Right lobe of liver (tissue), 6 donors: ENCODE results near the gene ST8SIA3. TPM values are rescaled to one million over a fixed set of nuclear protein-coding genes. Genes with fewer than 3 reads are reported as not detected.

Source experiments
- ATAC-seq, 4 donors: fragments of 200-7000 bp; cut with Tn5 transposase; one replicate each; pipeline ENCODE4 v1.9.1; 2020; ENCODE audit warnings: mild to moderate bottlenecking in 4 of 4, moderate library complexity in 4 of 4
- DNase-seq, 3 donors: peaks; one replicate each; pipeline ENCODE4 v3.0.0-alpha.2; 2020
- H3K27ac ChIP-seq, 3 donors: fragments of 200-600 bp; one replicate each; pipeline ENCODE4 v1.8.0; 2022
- H3K27me3 ChIP-seq, 2 donors: fragments of 200-600 bp; one replicate each; pipeline ENCODE4 v1.8.0; 2022
- H3K36me3 ChIP-seq, 4 donors: fragments of 200-600 bp; sonication (generic) in 1 of 4; one replicate each; pipeline versions ENCODE4 v1.5.1 to v1.8.0; 2017 to 2022; ENCODE audit warnings: control low read depth in 1 of 4
- H3K4me1 ChIP-seq, 4 donors: fragments of 200-600 bp; sonication (generic) in 1 of 4; one replicate each; pipeline versions ENCODE4 v1.5.1 to v1.8.0; 2017 to 2022; ENCODE audit warnings: control low read depth in 1 of 4
- H3K4me3 ChIP-seq, 3 donors: fragments of 200-600 bp; one replicate each; pipeline ENCODE4 v1.8.0; 2022
- H3K9me3 ChIP-seq, 4 donors: fragments of 200-600 bp; sonication (generic) in 1 of 4; one replicate each; pipeline versions ENCODE4 v1.5.1 to v1.8.0; 2017 to 2022; ENCODE audit warnings: control low read depth in 1 of 4
- CTCF ChIP-seq, 4 donors: fragments of 200-600 bp in 3 of 4; fragments of 450-650 bp in 1 of 4; IDR thresholded peaks; one replicate each; pipeline versions ENCODE4 v1.5.1 to v1.8.0; 2016 to 2022; ENCODE audit warnings: antibody characterized with exemption in 4 of 4, mild to moderate bottlenecking in 2 of 4
- POLR2A ChIP-seq: fragments of 450-650 bp; IDR thresholded peaks from one replicate; pipeline ENCODE4 v1.6.1; 2017; ENCODE audit warnings: antibody characterized with exemption, mild to moderate bottlenecking
- WGBS: methylation state at CpG from one replicate; pipeline ENCODE4 v1.1.6; 2018; ENCODE audit warnings: low coverage, low lambda C conversion rate; ENCODE audit not compliant: insufficient coverage; ENCODE audit errors: missing lambda C conversion rate; 5-methylcytosine and 5-hydroxymethylcytosine counted together
- intact Hi-C, 2 donors: fragments of 100-400 bp; cut with DNase I; formaldehyde crosslinking; loops; one replicate each; pipeline versions ENCODE4 v1.11.2 to v1.14.1; 2022
- total RNA-seq, 6 experiments: library from RNA; depleted of rRNA in 2 of 6; stranded (reverse); fragments of >200 nt in 2 of 6; fragmentation: NEBNext Ultra II Directional in 3 of 6; extraction: Animal tissue kit (Norgen Biotek cat#: 25700) in 3 of 6; gene quantifications; one replicate each; pipeline versions ENCODE4 v1.1.0 to v1.2.4, GENCODE V29; 2016 to 2023
- donor health status: DM: no; HTN: yes; CAD: no.
- donor health status: DM: no; HTN: no; CAD: no.
- donor health status: DM: no; HTN: no; CAD: no.
- donor health status: DM: no; HTN: yes; CAD: no.
- donor health status: DM: no; HTN: yes; CAD: no.

The ST8SIA3 gene
- total RNA-seq, 6 experiments from 2014 or later: 0.02 to 0.15 (median 0.07) TPM; not detected in 1

- Histone ChIP-seq H3K36me3 (no peaks in the 10 kb centered on the region), H3K4me1 (no peaks in the 10 kb centered on the region), H3K27ac (no peak overlapping the region), H3K27me3 (no peaks in the 10 kb centered on the region), H3K9me3 (no peaks in the 10 kb centered on the region), H3K4me3 (no peak overlapping the region)
- TF ChIP-seq CTCF (IDR thresholded peaks at IDR 0.05) (no peak), POLR2A (no peak)
- ATAC-seq (no peak), DNase-seq (no peak)
- intact Hi-C loops: no loop called here
- 60% methylated on average over 1 of the region's 1 CpG for WGBS
Measured at GRCh38 chr18:57343833-57344232, 8.5 kb upstream of the ST8SIA3 start.

GRCh38 chr18:57346876-57347275 is 5.5 kb upstream of the ST8SIA3 start:
- Histone ChIP-seq H3K27ac (no peak overlapping the region), H3K27me3 (no peaks in the 10 kb centered on the region), H3K36me3 (no peaks in the 10 kb centered on the region), H3K4me1 (no peaks in the 10 kb centered on the region), H3K4me3 (no peak overlapping the region), H3K9me3 (no peaks in the 10 kb centered on the region)
- no peak for TF ChIP-seq POLR2A
- ATAC-seq (no peak), DNase-seq (no peak)
- intact Hi-C loops: no loop called here
- 100% methylated on average over 1 of the region's 2 CpGs for WGBS

GRCh38 chr18:57347784-57348183 is 4.6 kb upstream of the ST8SIA3 start:
- H3K36me3 ChIP-seq: no peaks in the 10 kb centered on the region
- DNase-seq: no peak
- H3K27me3 ChIP-seq: no peaks in the 10 kb centered on the region
- H3K4me1 ChIP-seq: peaks cover 0 to under 1% (median 0%) of the 10 kb centered on the region in 4 donors
- no peak overlapping the region for H3K4me3 ChIP-seq
- H3K27ac ChIP-seq: no peak overlapping the region
- 77% methylated on average over 4 of the region's 11 CpGs for WGBS
- H3K9me3 ChIP-seq: no peaks in the 10 kb centered on the region
- ATAC-seq: no peak
- intact Hi-C loops: no loop called here
- TF ChIP-seq CTCF (IDR thresholded peaks at IDR 0.05) (no peak), POLR2A (no peak)

GRCh38 chr18:57352761-57353136 is 392 bp downstream of the ST8SIA3 start:
- TF ChIP-seq CTCF (IDR thresholded peaks at IDR 0.05): no peak
- Histone ChIP-seq H3K27me3 (peaks cover 0 to 4% of the 10 kb centered on the region in 2 donors), H3K27ac (no peak overlapping the region), H3K36me3 (no peaks in the 10 kb centered on the region), H3K9me3 (no peaks in the 10 kb centered on the region), H3K4me3 (peak overlapping the region in 1 of 3 donors; percentile 32), H3K4me1 (peaks cover 0 to 11% (median 0%) of the 10 kb centered on the region in 4 donors)
- DNase-seq (no peak), ATAC-seq (no peak)
- 28% methylated on average over 12 of the region's 23 CpGs for WGBS
- intact Hi-C loops: no loop called here

- ATAC-seq: peak; percentile 57 to 70 (median 62)
- intact Hi-C loops: no loop called here
- TF ChIP-seq POLR2A (no peak), CTCF (IDR thresholded peaks at IDR 0.05) (no peak)
- no peak for DNase-seq
- Histone ChIP-seq H3K27ac (no peak overlapping the region), H3K36me3 (no peaks in the 10 kb centered on the region), H3K4me3 (peak overlapping the region in 2 of 3 donors; percentile 5 to 32), H3K27me3 (peaks cover 0 to 4% of the 10 kb centered on the region in 2 donors), H3K9me3 (no peaks in the 10 kb centered on the region), H3K4me1 (peaks cover 0 to 11% (median 0%) of the 10 kb centered on the region in 4 donors)
- WGBS: 9% methylated on average over 48 of the region's 61 CpGs
Measured at GRCh38 chr18:57353137-57353939, 981 bp downstream of the ST8SIA3 start.
